ENCODE data around the gene SMYD3. TPM values are rescaled to one million over a fixed set of nuclear protein-coding genes. Genes with fewer than 3 reads are reported as not detected.

Gene SMYD3
- total RNA-seq, 4 donors from 2014 or later: 8.4 to 25.7 (median 14.4) TPM

- 91 to 96% methylated on average over 3 of the region's 3 CpGs for WGBS, 2 donors
- intact Hi-C loops (cut with DNase I; ENCODE audit: low total_unique reads): no loop called here
- DNase-seq (ENCODE audit: low spot score in 2 of 2): no peak
- no peak for TF ChIP-seq POLR2A (IDR thresholded peaks at IDR 0.05)
- TF ChIP-seq CTCF (IDR thresholded peaks at IDR 0.05): no peak
- H3K4me3 ChIP-seq (ENCODE audit: low read depth, poor library complexity, severe bottlenecking): no peak overlapping the region
Observed at GRCh38 chr1:246275036-246275435, 232.0 kb downstream of the SMYD3 start.

GRCh38 chr1:246274186-246274585 is 232.9 kb downstream of the SMYD3 start:
- intact Hi-C loops (cut with DNase I; ENCODE audit: low total_unique reads): no loop called here
- 63% methylated on average over 2 of the region's 2 CpGs for WGBS, 2 donors
- no peak for TF ChIP-seq CTCF (IDR thresholded peaks at IDR 0.05)
- TF ChIP-seq POLR2A (IDR thresholded peaks at IDR 0.05): no peak
- no peak for DNase-seq (ENCODE audit: low spot score in 2 of 2)
- no peak overlapping the region for H3K4me3 ChIP-seq (ENCODE audit: low read depth, poor library complexity, severe bottlenecking)

- no peak overlapping the region for H3K4me3 ChIP-seq (ENCODE audit: low read depth, poor library complexity, severe bottlenecking)
- WGBS, 2 donors: 95 to 98% methylated on average over 4 of the region's 4 CpGs
- no peak for DNase-seq (ENCODE audit: low spot score in 2 of 2)
- TF ChIP-seq POLR2A (IDR thresholded peaks at IDR 0.05) (no peak), CTCF (IDR thresholded peaks at IDR 0.05) (no peak)
- intact Hi-C loops (cut with DNase I; ENCODE audit: low total_unique reads): no loop called here
Observed at GRCh38 chr1:246271516-246271915, 235.6 kb downstream of the SMYD3 start.

GRCh38 chr1:246270236-246270635 is 236.8 kb downstream of the SMYD3 start:
- H3K4me3 ChIP-seq (ENCODE audit: low read depth, poor library complexity, severe bottlenecking): no peak overlapping the region
- intact Hi-C loops (cut with DNase I; ENCODE audit: low total_unique reads): no loop called here
- no peak for DNase-seq (ENCODE audit: low spot score in 2 of 2)
- no peak for TF ChIP-seq POLR2A (IDR thresholded peaks at IDR 0.05)
- no peak for TF ChIP-seq CTCF (IDR thresholded peaks at IDR 0.05)

- intact Hi-C loops (cut with DNase I; ENCODE audit: low total_unique reads): no loop called here
- no peak overlapping the region for H3K4me3 ChIP-seq (ENCODE audit: low read depth, poor library complexity, severe bottlenecking)
- WGBS, 2 donors: 96 to 97% methylated on average over 7 of the region's 7 CpGs
- no peak for TF ChIP-seq POLR2A (IDR thresholded peaks at IDR 0.05)
- no peak for DNase-seq (ENCODE audit: low spot score in 2 of 2)
Observed at GRCh38 chr1:246269466-246269865, 237.6 kb downstream of the SMYD3 start.

- no peak overlapping the region for H3K4me3 ChIP-seq (ENCODE audit: low read depth, poor library complexity, severe bottlenecking)
- intact Hi-C loops (cut with DNase I; ENCODE audit: low total_unique reads): no loop called here
- TF ChIP-seq POLR2A (IDR thresholded peaks at IDR 0.05): no peak
- TF ChIP-seq CTCF (IDR thresholded peaks at IDR 0.05): no peak
- no peak for DNase-seq (ENCODE audit: low spot score in 2 of 2)
- 89 to 93% methylated on average over 5 of the region's 5 CpGs for WGBS, 2 donors
Observed at GRCh38 chr1:246267896-246268295, 239.2 kb downstream of the SMYD3 start.
